Measurements from ENCODE around the gene SLC25A34.

The SLC25A34 gene

GRCh38 chr1:15722836-15723532, 13.1 kb upstream of the SLC25A34 start:
- H3K4me3 ChIP-seq (ENCODE audit: low read depth, low read length) = no peak overlapping the region
- TF ChIP-seq CTCF (IDR thresholded peaks at IDR 0.05; ENCODE audit: low read depth, low read length) = no peak

DNA sequence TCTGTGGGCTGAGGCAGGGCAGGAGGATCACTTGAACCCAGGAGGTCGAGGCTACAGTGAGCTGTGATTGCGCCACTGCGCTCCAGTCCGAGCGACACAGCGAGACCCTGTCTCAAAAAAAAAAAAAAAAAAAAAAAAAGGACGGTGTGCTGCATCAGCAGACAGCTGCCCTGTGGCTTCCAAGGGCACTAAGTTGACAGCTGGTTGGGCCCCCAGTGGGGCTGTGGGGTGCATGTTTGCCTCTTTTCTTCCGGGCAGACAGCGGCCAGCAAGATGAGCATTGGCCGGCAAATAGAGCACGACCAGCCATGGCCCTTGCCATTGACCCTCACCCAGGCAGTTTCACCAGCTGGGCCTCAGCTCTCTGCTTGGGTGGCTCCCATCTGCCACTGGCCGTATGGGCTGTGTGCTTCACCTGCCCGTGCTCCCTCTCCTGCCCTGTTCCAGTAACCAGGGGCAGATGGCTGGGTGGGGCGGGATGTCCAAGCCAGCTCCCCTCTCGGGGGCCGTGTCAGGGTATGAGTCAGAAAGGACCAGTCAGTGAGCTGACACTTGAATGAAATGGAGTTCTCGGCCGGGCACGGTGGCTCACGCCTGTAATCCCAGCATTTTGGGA, 12.3 kb upstream of the SLC25A34 start:
- H3K4me3 ChIP-seq (ENCODE audit: low read depth, low read length) = no peak overlapping the region
- TF ChIP-seq CTCF (IDR thresholded peaks at IDR 0.05; ENCODE audit: low read depth, low read length) = no peak

DNA sequence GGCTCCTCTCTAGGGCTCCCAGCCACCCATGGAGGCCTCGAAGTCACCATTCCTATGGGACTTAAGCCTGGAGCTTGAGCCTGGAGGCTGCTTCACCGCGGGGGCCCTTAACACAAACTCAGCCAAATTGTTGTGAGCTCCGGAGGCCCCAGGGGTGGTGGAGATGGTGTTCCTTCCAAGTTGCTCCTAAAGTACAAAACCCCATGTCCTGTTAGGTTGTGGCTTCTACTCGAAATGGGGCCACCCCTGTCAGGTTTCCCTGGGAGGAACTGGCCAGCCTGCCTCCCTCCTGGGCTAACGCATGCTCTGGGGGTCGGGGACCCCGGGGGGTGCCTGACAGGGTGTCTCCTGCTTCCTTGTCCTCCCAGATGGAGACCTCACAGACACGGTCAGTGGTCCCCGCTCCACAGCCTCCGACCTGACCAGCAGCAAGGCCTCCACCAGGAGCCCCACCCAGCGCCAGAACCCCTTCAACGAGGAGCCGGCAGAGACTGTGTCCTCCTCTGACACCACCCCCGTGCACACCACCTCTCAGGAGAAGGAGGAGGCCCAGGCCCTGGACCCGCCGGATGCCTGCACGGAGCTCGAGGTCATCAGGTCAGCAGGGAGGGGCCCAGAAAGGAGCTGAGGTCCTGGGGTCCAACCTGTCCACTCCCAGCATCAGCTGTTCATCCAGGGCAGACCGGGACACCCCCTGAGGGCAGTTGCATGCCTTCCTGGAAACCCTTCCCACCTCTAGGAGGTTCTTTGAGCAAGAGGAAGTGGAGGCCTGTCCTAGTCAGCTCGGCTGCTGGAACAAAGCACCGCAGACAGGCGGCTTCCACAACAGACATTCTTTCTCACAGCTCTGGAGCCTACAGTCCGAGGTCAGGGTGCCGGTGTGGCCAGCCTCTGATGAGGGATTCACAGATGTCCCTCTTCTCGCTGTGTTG, 10.8 kb upstream of the SLC25A34 start:
- no peak for TF ChIP-seq CTCF (IDR thresholded peaks at IDR 0.05; ENCODE audit: low read depth, low read length)
- no peak overlapping the region for H3K4me3 ChIP-seq (ENCODE audit: low read depth, low read length)

DNA sequence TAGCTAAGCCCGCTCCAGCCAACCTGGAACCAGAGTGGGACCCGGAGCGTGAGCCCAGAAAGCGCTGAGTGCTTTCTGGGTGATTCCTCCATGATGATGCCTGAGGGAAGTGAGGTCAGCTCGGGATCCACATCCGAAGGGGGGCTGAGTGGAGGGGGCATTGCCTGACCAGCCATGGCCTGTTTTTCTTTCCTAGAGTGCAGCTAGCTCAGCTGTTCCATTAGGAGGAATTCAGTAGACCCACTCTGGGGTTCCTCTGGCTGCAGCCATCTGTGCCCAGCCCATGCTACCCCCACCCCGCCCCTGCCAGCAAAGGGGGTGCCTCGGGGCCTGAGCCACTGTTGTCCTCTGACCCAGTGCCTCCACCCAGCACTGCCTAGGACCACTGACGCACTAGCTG, 9.6 kb upstream of the SLC25A34 start:
- H3K4me3 ChIP-seq (ENCODE audit: low read depth, low read length) = no peak overlapping the region
- TF ChIP-seq CTCF (IDR thresholded peaks at IDR 0.05; ENCODE audit: low read depth, low read length) = no peak

DNA sequence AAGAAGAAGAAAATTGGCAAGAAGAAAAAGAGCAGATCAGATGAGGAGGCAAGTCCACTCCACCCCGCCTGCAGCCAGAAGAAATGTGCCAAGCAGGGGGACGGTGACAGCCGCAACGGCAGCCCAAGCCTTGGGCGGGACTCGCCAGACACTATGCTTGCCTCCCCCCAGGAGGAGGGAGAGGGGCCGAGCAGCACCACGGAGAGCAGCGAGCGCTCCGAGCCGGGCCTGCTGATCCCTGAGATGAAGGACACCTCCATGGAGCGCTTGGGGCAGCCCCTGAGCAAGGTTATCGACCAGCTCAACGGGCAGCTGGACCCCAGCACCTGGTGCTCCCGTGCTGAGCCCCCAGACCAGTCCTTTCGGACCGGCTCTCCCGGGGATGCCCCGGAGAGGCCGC, 9.0 kb upstream of the SLC25A34 start:
- TF ChIP-seq CTCF (IDR thresholded peaks at IDR 0.05; ENCODE audit: low read depth, low read length) = no peak
- no peak overlapping the region for H3K4me3 ChIP-seq (ENCODE audit: low read depth, low read length)

DNA sequence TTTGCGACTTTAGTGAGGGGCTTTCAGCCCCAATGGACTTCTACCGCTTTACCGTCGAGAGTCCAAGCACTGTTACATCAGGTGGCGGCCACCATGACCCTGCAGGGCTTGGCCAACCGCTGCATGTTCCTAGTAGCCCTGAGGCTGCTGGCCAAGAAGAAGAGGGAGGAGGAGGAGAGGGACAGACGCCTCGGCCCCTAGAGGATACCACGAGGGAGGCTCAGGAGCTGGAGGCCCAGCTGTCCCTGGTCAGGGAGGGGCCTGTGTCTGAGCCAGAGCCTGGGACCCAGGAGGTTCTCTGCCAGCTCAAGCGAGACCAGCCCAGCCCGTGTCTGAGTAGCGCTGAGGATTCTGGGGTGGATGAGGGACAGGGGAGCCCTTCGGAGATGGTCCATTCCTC, 8.6 kb upstream of the SLC25A34 start:
- no peak overlapping the region for H3K4me3 ChIP-seq (ENCODE audit: low read depth, low read length)
- no peak for TF ChIP-seq CTCF (IDR thresholded peaks at IDR 0.05; ENCODE audit: low read depth, low read length)
